ENCODE results near the gene SGCG.

DNA sequence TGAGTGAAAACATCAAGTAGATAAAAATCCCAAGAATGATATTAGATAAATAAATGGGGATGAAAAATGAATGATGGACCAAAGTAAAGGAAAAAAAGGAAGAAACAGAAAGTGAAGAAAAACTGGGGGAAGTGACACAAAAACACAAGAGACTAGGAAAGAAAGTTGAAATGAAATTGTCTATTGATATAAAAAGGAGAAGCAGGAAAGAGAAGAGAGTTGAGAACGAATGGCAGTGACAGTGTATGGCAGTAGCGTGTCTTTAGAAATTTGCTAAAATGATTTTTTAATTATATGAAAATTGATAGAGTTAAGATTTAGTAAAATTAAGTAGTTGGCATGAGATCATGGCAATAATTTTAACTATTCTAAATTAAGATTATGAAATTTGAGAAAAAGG lies 36.3 kb upstream of the SGCG start:
- no peak for TF ChIP-seq POLR2AphosphoS5 (IDR thresholded peaks at IDR 0.05)
- TF ChIP-seq, protein P1, sequence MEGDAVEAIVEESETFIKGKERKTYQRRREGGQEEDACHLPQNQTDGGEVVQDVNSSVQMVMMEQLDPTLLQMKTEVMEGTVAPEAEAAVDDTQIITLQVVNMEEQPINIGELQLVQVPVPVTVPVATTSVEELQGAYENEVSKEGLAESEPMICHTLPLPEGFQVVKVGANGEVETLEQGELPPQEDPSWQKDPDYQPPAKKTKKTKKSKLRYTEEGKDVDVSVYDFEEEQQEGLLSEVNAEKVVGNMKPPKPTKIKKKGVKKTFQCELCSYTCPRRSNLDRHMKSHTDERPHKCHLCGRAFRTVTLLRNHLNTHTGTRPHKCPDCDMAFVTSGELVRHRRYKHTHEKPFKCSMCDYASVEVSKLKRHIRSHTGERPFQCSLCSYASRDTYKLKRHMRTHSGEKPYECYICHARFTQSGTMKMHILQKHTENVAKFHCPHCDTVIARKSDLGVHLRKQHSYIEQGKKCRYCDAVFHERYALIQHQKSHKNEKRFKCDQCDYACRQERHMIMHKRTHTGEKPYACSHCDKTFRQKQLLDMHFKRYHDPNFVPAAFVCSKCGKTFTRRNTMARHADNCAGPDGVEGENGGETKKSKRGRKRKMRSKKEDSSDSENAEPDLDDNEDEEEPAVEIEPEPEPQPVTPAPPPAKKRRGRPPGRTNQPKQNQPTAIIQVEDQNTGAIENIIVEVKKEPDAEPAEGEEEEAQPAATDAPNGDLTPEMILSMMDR (IDR thresholded peaks at IDR 0.05), result no peak

Data from breast epithelium (tissue), 3 donors.